Loucy (cell line): ENCODE measurements around the gene FREM2.

Source experiments
- H2AFZ ChIP-seq: fragments of 200-600 bp; sonication (generic); 2 replicates; pipeline ENCODE4 v1.6.0; 2016; ENCODE audit warnings: antibody characterized with exemption, mild to moderate bottlenecking, low read length, moderate library complexity
- H3F3A ChIP-seq: fragments of 200-600 bp; 2 replicates; pipeline ENCODE4 v1.6.0; 2016; ENCODE audit warnings: antibody characterized with exemption, low read depth, mild to moderate bottlenecking
- H3K27me3 ChIP-seq: fragments of 200-600 bp; sonication (generic); 2 replicates; pipeline ENCODE4 v1.6.1; 2014; ENCODE audit warnings: low read length, mild to moderate bottlenecking; ENCODE audit not compliant: insufficient read depth, poor library complexity, severe bottlenecking
- H3K36me3 ChIP-seq: fragments of 200-600 bp; sonication (generic); 2 replicates; pipeline ENCODE4 v1.6.1; 2016; ENCODE audit warnings: low read length; ENCODE audit not compliant: insufficient read depth
- H3K4me1 ChIP-seq: fragments of 200-600 bp; sonication (generic); 2 replicates; pipeline ENCODE4 v1.5.1; 2014; ENCODE audit warnings: low read length, mild to moderate bottlenecking; ENCODE audit not compliant: insufficient read depth, poor library complexity, severe bottlenecking
- H3K4me2 ChIP-seq: fragments of 200-600 bp; sonication (generic); 2 replicates; pipeline ENCODE4 v1.6.0; 2014; ENCODE audit warnings: antibody characterized with exemption, low read length, low read depth, mild to moderate bottlenecking; ENCODE audit not compliant: poor library complexity, severe bottlenecking
- H3K4me3 ChIP-seq: fragments of 200-600 bp; sonication (generic); 2 replicates; pipeline ENCODE4 v1.5.1; 2014; ENCODE audit warnings: low read length, mild to moderate bottlenecking, mixed read lengths; ENCODE audit not compliant: poor library complexity, severe bottlenecking
- H3K79me2 ChIP-seq: fragments of 200-600 bp; sonication (generic); 2 replicates; pipeline ENCODE4 v1.6.1; 2014; ENCODE audit warnings: low read length; ENCODE audit not compliant: insufficient read depth
- H3K9ac ChIP-seq: fragments of 200-600 bp; sonication (generic); 2 replicates; pipeline ENCODE4 v1.6.0; 2014; ENCODE audit warnings: mild to moderate bottlenecking, low read depth, low read length, moderate library complexity; ENCODE audit not compliant: poor library complexity, severe bottlenecking
- H3K9me2 ChIP-seq: fragments of 200-600 bp; sonication (generic); replicated peaks from 2 replicates; pipeline ENCODE4 v1.6.1; 2016; ENCODE audit warnings: low read depth, low read length, mixed read lengths
- H3K9me3 ChIP-seq: fragments of 200-600 bp; sonication (generic); 2 replicates; pipeline ENCODE4 v1.6.1; 2014; ENCODE audit warnings: mild to moderate bottlenecking, antibody characterized with exemption, low read length, low read depth; ENCODE audit not compliant: insufficient read depth
- H4K20me1 ChIP-seq: fragments of 200-600 bp; sonication (generic); 2 replicates; pipeline ENCODE4 v1.6.0; 2014; ENCODE audit warnings: antibody characterized with exemption, low read length, mild to moderate bottlenecking; ENCODE audit not compliant: insufficient read depth, poor library complexity, severe bottlenecking
- EZH2phosphoT487 ChIP-seq: fragments of 200-600 bp; IDR thresholded peaks from 2 replicates; pipeline ENCODE4 v1.6.1; 2018; ENCODE audit warnings: antibody characterized with exemption, mild to moderate bottlenecking, moderate library complexity, borderline replicate concordance
- TF ChIP-seq, protein P1 (sequence below): fragments of 200-600 bp; sonication (generic); conservative IDR thresholded peaks from 2 replicates; pipeline ENCODE4 v1.5.1; 2014; ENCODE audit warnings: mild to moderate bottlenecking, antibody characterized with exemption, low read length

FREM2 gene

DNA sequence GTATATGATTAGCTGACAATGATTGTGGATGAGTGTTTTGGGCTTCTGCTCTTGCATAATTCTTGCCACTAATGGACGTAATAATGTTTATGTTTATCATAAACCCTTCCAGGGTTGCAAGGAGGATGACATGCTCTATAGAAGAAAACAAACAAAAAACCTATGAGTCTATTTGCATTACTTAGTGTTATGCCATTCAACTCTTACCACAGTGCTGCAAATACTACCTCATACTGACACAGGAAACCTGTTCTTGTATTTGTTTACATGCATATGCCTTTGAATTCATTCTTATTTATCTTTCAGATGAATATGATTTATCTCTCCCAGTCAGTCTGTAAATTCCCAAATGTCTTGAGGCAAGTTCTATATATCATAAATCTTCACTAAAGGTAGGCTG is 39.6 kb upstream of the FREM2 start:
- Histone ChIP-seq H3K4me2 (no peak overlapping the region), H3K79me2 (no peaks in the 10 kb centered on the region), H3K36me3 (no peaks in the 10 kb centered on the region), H3K4me3 (no peak overlapping the region), H2AFZ (no peak overlapping the region), H3K9me2 (no peaks in the 10 kb centered on the region), H3K27me3 (no peaks in the 10 kb centered on the region), H3K9me3 (no peaks in the 10 kb centered on the region), H3K9ac (no peak overlapping the region), H3K4me1 (no peaks in the 10 kb centered on the region), H3F3A (no peaks in the 10 kb centered on the region), H4K20me1 (no peaks in the 10 kb centered on the region)
- no peak for TF ChIP-seq EZH2phosphoT487

- H3F3A ChIP-seq, result no peaks in the 10 kb centered on the region
- no peak for TF ChIP-seq EZH2phosphoT487
- TF ChIP-seq, protein P1, sequence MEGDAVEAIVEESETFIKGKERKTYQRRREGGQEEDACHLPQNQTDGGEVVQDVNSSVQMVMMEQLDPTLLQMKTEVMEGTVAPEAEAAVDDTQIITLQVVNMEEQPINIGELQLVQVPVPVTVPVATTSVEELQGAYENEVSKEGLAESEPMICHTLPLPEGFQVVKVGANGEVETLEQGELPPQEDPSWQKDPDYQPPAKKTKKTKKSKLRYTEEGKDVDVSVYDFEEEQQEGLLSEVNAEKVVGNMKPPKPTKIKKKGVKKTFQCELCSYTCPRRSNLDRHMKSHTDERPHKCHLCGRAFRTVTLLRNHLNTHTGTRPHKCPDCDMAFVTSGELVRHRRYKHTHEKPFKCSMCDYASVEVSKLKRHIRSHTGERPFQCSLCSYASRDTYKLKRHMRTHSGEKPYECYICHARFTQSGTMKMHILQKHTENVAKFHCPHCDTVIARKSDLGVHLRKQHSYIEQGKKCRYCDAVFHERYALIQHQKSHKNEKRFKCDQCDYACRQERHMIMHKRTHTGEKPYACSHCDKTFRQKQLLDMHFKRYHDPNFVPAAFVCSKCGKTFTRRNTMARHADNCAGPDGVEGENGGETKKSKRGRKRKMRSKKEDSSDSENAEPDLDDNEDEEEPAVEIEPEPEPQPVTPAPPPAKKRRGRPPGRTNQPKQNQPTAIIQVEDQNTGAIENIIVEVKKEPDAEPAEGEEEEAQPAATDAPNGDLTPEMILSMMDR, result no peak
- no peaks in the 10 kb centered on the region for H3K79me2 ChIP-seq
Observed at GRCh38 chr13:38648912-38649311, 38.0 kb upstream of the FREM2 start.

DNA sequence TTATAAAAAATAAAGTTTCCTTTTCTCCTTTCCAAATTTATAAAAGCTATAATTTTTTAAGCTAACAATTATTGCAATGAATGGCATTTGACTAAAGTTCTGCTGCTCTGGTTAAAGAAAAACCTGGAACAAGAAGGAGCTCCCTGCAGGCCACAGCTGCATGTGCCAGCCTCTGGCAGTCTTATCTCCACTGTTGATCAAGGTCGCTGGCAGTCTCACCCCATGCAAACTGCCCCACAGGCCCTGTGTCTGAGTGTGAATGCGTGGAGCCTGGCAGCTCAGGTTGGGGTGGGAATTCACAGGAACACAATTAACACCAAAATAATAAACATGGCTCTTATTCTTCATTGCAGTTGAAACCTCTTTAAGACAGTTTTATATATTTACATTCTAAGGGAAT is 30.2 kb upstream of the FREM2 start:
- Histone ChIP-seq H2AFZ (no peak overlapping the region), H3K9me2 (no peaks in the 10 kb centered on the region), H3K4me1 (no peaks in the 10 kb centered on the region), H3K9ac (no peak overlapping the region), H3K4me3 (no peak overlapping the region), H4K20me1 (no peaks in the 10 kb centered on the region), H3K36me3 (no peaks in the 10 kb centered on the region), H3K27me3 (no peaks in the 10 kb centered on the region), H3K9me3 (no peaks in the 10 kb centered on the region; the same call in 1 of the 2 replicates), H3K4me2 (no peak overlapping the region), H3F3A (no peaks in the 10 kb centered on the region), H3K79me2 (no peaks in the 10 kb centered on the region)
- TF ChIP-seq, protein P1, result no peak
- TF ChIP-seq EZH2phosphoT487, result no peak

More at GRCh38 chr13:38648912-38649311, 38.0 kb upstream of the FREM2 start:
- Histone ChIP-seq H3K36me3 (no peaks in the 10 kb centered on the region), H3K9me3 (no peaks in the 10 kb centered on the region; the same call in 1 of the 2 replicates), H3K4me3 (no peak overlapping the region), H4K20me1 (no peaks in the 10 kb centered on the region), H3K27me3 (no peaks in the 10 kb centered on the region), H3K9me2 (no peaks in the 10 kb centered on the region), H3K4me2 (no peak overlapping the region), H3K4me1 (no peaks in the 10 kb centered on the region), H2AFZ (no peak overlapping the region), H3K9ac (no peak overlapping the region)

- Histone ChIP-seq H3K4me3 (no peak overlapping the region), H2AFZ (no peak overlapping the region), H3K27me3 (no peaks in the 10 kb centered on the region), H3K9me3 (no peaks in the 10 kb centered on the region; the same call in 1 of the 2 replicates), H4K20me1 (no peaks in the 10 kb centered on the region), H3K9me2 (no peaks in the 10 kb centered on the region), H3K9ac (no peak overlapping the region), H3F3A (no peaks in the 10 kb centered on the region), H3K79me2 (no peaks in the 10 kb centered on the region), H3K36me3 (no peaks in the 10 kb centered on the region), H3K4me2 (no peak overlapping the region), H3K4me1 (no peaks in the 10 kb centered on the region)
- TF ChIP-seq, protein P1, result no peak
- TF ChIP-seq EZH2phosphoT487, result no peak
Observed at GRCh38 chr13:38657191-38657590, 29.7 kb upstream of the FREM2 start.
